Kidney epithelial cell (primary cell): ENCODE results near the gene GGT5. TPM values are rescaled to one million over a fixed set of nuclear protein-coding genes. Genes with fewer than 3 reads are reported as not detected.
"Not testable (repeated sequence)": the region's sequence is repeated elsewhere in the genome, so short reads cannot be mapped to it uniquely, and the experiment has no call there.

Experiments
- DNase-seq: peaks from one replicate; pipeline ENCODE4 v3.0.0-alpha.2; 2010; ENCODE audit warnings: low read depth
- H3K27me3 ChIP-seq: 2 replicates; pipeline ENCODE4 v1.6.0; 2011; ENCODE audit warnings: low read length; ENCODE audit not compliant: control insufficient read depth, insufficient read depth
- H3K36me3 ChIP-seq: 2 replicates; pipeline ENCODE4 v1.5.1; 2011; ENCODE audit warnings: low read length; ENCODE audit not compliant: control insufficient read depth, insufficient read depth
- H3K4me3 ChIP-seq: 2 replicates; pipeline ENCODE4 v1.5.1; 2011; ENCODE audit warnings: low read depth, mild to moderate bottlenecking, control low read depth, low read length
- total RNA-seq: library from RNA; depleted of rRNA; stranded (reverse); fragments of >200 nt; gene quantifications from 2 replicates; pipeline ENCODE4 v1.2.3, GENCODE V29; 2015
- TF ChIP-seq, protein P1 (sequence below): IDR thresholded peaks from 2 replicates; pipeline ENCODE4 v1.5.1; 2011; ENCODE audit warnings: mild to moderate bottlenecking, moderate library complexity, low read length, control low read depth, inconsistent platforms; ENCODE audit not compliant: insufficient read depth, poor library complexity, severe bottlenecking

Gene GGT5
- total RNA-seq, 1 donor from 2014 or later: 5.9 TPM

DNA sequence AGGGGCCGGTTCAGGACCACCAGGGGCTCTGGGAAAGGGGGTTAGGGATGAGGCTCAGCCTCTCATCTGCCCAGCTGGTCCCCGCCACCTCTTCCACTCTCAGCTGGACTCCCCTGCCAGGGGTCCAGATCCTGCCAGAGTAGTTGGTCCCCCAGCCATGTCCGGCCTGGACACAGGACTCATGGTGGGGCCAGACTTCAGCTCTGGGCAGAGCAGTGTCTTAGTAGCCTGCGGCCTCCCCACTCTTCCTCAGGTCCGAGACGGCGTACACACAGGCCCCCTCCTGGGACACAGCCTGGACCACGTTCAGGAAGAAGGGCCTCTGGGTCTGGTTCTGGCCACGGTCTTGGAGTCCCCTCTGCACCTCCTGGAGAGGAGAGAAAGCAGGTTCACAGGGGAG lies 25.1 kb downstream of the GGT5 start:
- TF ChIP-seq, protein P1, sequence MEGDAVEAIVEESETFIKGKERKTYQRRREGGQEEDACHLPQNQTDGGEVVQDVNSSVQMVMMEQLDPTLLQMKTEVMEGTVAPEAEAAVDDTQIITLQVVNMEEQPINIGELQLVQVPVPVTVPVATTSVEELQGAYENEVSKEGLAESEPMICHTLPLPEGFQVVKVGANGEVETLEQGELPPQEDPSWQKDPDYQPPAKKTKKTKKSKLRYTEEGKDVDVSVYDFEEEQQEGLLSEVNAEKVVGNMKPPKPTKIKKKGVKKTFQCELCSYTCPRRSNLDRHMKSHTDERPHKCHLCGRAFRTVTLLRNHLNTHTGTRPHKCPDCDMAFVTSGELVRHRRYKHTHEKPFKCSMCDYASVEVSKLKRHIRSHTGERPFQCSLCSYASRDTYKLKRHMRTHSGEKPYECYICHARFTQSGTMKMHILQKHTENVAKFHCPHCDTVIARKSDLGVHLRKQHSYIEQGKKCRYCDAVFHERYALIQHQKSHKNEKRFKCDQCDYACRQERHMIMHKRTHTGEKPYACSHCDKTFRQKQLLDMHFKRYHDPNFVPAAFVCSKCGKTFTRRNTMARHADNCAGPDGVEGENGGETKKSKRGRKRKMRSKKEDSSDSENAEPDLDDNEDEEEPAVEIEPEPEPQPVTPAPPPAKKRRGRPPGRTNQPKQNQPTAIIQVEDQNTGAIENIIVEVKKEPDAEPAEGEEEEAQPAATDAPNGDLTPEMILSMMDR: no peak
- H3K27me3 ChIP-seq: no peaks in the 10 kb centered on the region

DNA sequence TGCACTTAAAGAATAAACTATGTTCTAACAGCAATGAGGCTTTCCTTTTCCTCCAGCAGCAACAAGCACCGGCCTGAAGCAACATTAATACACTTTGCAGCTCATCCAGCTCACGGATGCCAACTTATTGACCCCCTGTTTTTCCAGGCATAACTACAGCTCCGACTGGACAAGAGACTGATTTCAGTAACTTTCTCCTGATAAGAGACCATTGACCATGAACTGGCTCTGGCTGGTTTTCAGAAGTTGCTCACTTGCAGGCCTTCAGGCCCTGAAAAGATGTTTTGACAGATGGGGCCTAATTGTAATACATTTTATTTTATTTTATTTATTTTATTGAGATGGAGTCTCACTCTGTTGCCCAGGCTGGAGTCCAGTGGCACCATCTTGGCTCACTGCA lies 27.5 kb downstream of the GGT5 start:
- TF ChIP-seq, protein P1: no peak
- H3K27me3 ChIP-seq: no peaks in the 10 kb centered on the region
- DNase-seq: no peak
- H3K4me3 ChIP-seq: no peak overlapping the region
- no peaks in the 10 kb centered on the region for H3K36me3 ChIP-seq

More for the DNA sequence above, 25.1 kb downstream of the GGT5 start:
- no peaks in the 10 kb centered on the region for H3K36me3 ChIP-seq
- no peak for DNase-seq
- no peak overlapping the region for H3K4me3 ChIP-seq

DNA sequence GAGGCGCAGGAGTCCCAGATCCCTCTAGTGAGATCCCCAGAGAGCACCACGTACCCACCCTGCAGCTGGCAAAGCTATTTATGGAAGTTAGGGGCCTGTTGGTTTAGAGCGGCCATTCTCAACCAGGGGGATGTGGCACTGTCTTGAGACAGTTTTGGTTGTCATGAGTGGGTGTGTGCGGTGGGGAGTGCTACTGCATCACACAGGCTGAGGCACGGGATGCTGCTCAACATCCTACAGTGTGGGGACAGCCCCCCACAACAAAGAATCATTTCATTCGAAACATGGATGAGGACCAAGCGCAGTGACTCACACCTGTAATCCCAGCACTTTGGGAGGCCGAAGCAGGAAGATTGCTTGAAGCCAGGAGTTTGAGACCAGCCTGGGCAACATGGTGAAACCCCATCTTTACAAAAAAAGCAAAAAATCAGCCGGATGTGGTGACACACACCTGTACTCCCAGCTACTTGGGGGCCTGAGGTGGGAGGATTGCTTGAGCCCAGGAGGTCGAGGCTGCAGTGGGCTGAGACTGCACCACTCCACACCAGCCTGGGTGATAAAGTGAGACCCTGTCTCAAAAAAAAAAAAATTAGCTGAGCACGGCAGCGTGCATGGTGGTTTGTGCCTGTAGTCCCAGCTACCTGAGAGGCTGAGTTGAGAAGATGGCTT lies 28.2 kb downstream of the GGT5 start:
- Histone ChIP-seq H3K36me3 (no peaks in the 10 kb centered on the region), H3K4me3 (no peak overlapping the region), H3K27me3 (no peaks in the 10 kb centered on the region)
- DNase-seq: no peak
- TF ChIP-seq, protein P1: no peak

DNA sequence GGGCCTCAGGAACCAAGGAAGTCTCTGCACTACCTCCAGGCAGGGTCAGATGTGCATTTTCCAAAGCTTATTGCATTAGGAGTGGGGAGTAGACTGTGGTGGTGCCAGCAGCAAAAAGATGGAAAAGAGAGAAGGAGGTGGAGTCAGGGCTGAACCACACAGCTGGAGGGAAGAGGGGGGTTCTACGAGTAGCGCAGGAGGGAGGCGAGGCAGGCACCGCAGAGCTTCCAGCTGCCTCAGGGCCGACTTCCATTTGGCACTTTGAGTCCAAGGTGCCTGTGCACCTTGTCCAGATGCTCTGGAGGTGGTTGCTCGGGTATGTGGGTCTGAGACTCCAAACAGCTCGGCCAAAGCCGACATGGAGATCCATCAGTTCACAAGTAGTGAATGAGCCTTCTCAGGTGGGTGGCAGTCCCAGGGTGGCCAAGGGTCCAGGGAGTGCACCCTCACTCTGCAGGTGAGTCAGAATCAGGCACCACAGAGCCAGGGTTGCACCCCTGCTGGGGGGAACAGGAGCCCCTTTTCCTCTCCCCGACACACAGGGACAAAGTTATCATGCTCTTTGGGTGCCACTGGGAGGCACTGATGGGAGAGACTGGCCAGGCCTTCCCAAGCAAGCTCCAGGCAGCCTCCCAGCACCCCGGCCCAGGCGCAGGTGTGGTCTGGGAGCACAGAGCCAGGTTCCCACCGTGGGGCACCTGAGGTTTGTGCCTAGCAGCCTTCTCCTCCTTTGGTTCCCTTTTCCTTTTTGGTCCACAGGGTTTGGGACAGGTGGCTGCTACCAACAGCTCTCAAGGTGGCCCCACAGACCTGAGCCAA lies 30.2 kb downstream of the GGT5 start:
- no peak overlapping the region for H3K4me3 ChIP-seq
- TF ChIP-seq, protein P1: no peak
- H3K27me3 ChIP-seq: no peaks in the 10 kb centered on the region
- no peaks in the 10 kb centered on the region for H3K36me3 ChIP-seq
- DNase-seq: no peak

DNA sequence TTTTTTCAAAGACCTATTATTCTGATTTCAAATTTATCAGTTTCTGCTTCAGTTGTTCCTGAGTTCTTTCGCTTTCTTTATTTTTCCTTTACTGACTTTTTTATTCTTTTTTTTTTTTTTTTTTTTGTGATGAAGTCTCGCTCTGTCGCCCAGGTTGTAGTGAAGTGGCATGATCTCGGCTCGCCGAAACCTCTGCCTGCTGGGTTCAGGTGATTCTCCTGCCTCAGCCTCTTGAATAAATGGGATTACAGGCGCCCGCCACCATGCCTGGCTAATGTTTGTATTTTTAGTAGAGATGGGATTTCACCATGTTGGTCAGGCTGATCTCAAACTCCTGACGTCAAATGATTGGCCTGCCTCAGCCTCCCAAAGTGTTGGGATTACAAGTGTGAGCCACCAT lies 31.8 kb downstream of the GGT5 start:
- not testable (repeated sequence) for H3K4me3 ChIP-seq, H3K36me3 ChIP-seq, DNase-seq, H3K27me3 ChIP-seq

DNA sequence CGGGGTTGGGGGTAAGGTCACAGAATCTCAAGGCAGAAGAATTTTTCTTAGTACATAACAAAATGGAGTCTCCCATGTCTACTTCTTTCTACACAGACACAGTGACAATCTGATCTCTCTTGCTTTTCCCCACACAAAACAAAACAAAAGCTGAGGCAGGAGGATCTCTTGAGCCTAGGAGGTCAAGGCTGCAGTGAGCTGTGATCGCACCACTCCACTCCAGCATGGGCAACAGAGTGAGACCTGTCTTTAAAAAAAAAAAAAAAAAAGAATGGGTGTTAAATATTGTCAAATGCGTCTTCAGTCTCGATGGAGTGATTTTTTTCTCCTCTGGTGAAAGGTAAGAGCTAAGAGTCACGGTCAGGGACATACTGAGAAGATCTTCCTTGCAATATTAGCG lies 33.2 kb downstream of the GGT5 start:
- not testable (repeated sequence) for H3K4me3 ChIP-seq, H3K27me3 ChIP-seq, H3K36me3 ChIP-seq, DNase-seq

DNA sequence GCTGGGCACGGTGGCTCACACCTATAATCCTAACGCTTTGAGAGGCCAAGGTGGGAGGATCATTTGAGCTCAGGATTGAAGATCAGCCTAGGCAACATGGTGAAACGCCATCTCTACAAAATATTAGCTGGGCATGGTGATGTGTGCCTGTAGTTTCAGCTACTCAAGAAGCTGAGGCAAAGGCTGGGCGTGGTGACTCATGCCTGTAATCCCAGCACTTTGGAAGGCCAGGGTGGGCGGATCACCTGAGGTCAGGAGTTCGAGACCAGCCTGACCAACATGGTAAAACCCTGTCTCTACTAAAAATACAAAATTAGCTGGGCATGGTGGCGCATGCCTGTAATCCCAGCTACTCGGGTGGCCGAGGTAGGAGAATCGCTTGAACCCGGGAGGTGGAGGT lies 34.5 kb downstream of the GGT5 start:
- not testable (repeated sequence) for DNase-seq, H3K27me3 ChIP-seq, H3K4me3 ChIP-seq, H3K36me3 ChIP-seq
